ENCODE results near the gene IL12RB2. TPM values are rescaled to one million over a fixed set of nuclear protein-coding genes. Genes with fewer than 3 reads are reported as not detected.

The IL12RB2 gene
- total RNA-seq, 4 donors from 2014 or later, result 0.64 to 1.1 TPM; not detected in 2

- intact Hi-C loops (cut with DNase I; ENCODE audit: low total_unique reads), result no loop called here
- Histone ChIP-seq H3K27me3 (no peaks in the 10 kb centered on the region), H3K36me3 (no peaks in the 10 kb centered on the region), H3K4me1 (no peaks in the 10 kb centered on the region), H3K9me3 (no peaks in the 10 kb centered on the region), H3K27ac (no peak overlapping the region), H3K4me3 (no peak overlapping the region)
- DNase-seq, result no peak
- TF ChIP-seq POLR2A (IDR thresholded peaks at IDR 0.05), result no peak
- TF ChIP-seq, protein P1, sequence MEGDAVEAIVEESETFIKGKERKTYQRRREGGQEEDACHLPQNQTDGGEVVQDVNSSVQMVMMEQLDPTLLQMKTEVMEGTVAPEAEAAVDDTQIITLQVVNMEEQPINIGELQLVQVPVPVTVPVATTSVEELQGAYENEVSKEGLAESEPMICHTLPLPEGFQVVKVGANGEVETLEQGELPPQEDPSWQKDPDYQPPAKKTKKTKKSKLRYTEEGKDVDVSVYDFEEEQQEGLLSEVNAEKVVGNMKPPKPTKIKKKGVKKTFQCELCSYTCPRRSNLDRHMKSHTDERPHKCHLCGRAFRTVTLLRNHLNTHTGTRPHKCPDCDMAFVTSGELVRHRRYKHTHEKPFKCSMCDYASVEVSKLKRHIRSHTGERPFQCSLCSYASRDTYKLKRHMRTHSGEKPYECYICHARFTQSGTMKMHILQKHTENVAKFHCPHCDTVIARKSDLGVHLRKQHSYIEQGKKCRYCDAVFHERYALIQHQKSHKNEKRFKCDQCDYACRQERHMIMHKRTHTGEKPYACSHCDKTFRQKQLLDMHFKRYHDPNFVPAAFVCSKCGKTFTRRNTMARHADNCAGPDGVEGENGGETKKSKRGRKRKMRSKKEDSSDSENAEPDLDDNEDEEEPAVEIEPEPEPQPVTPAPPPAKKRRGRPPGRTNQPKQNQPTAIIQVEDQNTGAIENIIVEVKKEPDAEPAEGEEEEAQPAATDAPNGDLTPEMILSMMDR (IDR thresholded peaks at IDR 0.05), result no peak
These were observed 26.4 kb upstream of the IL12RB2 start for GRCh38 chr1:67281244-67281643.

- TF ChIP-seq POLR2A (IDR thresholded peaks at IDR 0.05), result no peak
- Histone ChIP-seq H3K36me3 (no peaks in the 10 kb centered on the region), H3K4me3 (no peak overlapping the region), H3K9me3 (no peaks in the 10 kb centered on the region), H3K4me1 (no peaks in the 10 kb centered on the region), H3K27me3 (no peaks in the 10 kb centered on the region), H3K27ac (no peak overlapping the region)
- intact Hi-C loops (cut with DNase I; ENCODE audit: low total_unique reads), result no loop called here
- DNase-seq, result no peak
These were observed 21.7 kb upstream of the IL12RB2 start for GRCh38 chr1:67285780-67286488.

- DNase-seq, result no peak
- intact Hi-C loops (cut with DNase I; ENCODE audit: low total_unique reads), result no loop called here
- H3K4me1 ChIP-seq, result no peaks in the 10 kb centered on the region
- H3K27ac ChIP-seq, result no peak overlapping the region
- H3K27me3 ChIP-seq, result no peaks in the 10 kb centered on the region
- H3K4me3 ChIP-seq, result no peak overlapping the region
- no peaks in the 10 kb centered on the region for H3K36me3 ChIP-seq
- no peaks in the 10 kb centered on the region for H3K9me3 ChIP-seq
- no peak for TF ChIP-seq POLR2A (IDR thresholded peaks at IDR 0.05)
- TF ChIP-seq, protein P1 (IDR thresholded peaks at IDR 0.05), result no peak
These were observed 17.4 kb upstream of the IL12RB2 start for GRCh38 chr1:67290236-67290635.

- intact Hi-C loops (cut with DNase I; ENCODE audit: low total_unique reads), result no loop called here
- H3K4me1 ChIP-seq, result no peaks in the 10 kb centered on the region
- no peak overlapping the region for H3K4me3 ChIP-seq
- H3K27ac ChIP-seq, result no peak overlapping the region
- DNase-seq, result no peak
- H3K9me3 ChIP-seq, result no peaks in the 10 kb centered on the region
- TF ChIP-seq, protein P1 (IDR thresholded peaks at IDR 0.05), result no peak
- no peak for TF ChIP-seq POLR2A (IDR thresholded peaks at IDR 0.05)
- no peaks in the 10 kb centered on the region for H3K36me3 ChIP-seq
- no peaks in the 10 kb centered on the region for H3K27me3 ChIP-seq
These were observed 12.6 kb upstream of the IL12RB2 start for GRCh38 chr1:67294836-67295617.

GRCh38 chr1:67298762-67299161 lies 8.9 kb upstream of the IL12RB2 start:
- Histone ChIP-seq H3K9me3 (no peaks in the 10 kb centered on the region), H3K4me1 (no peaks in the 10 kb centered on the region), H3K36me3 (no peaks in the 10 kb centered on the region), H3K27me3 (no peaks in the 10 kb centered on the region), H3K4me3 (no peak overlapping the region), H3K27ac (no peak overlapping the region)
- intact Hi-C loops (cut with DNase I; ENCODE audit: low total_unique reads), result no loop called here
- no peak for DNase-seq
- TF ChIP-seq, protein P1 (IDR thresholded peaks at IDR 0.05), result no peak
- no peak for TF ChIP-seq POLR2A (IDR thresholded peaks at IDR 0.05)

Data from uterus (tissue), 4 donors.